ENCODE measurements around the gene CDKAL1. TPM values are rescaled to one million over a fixed set of nuclear protein-coding genes. Genes with fewer than 3 reads are reported as not detected.
"Not testable (repeated sequence)": the region's sequence is repeated elsewhere in the genome, so short reads cannot be mapped to it uniquely, and the experiment has no call there.

Gene CDKAL1
- total and polyA plus RNA-seq, 2 experiments from 2014 or later = 12.2 to 13.7 TPM

GRCh38 chr6:20497216-20498040 lies 36.8 kb upstream of the CDKAL1 start:
- TF ChIP-seq CTCF (IDR thresholded peaks at IDR 0.05; ENCODE audit: low read depth, low read length) = no peak
- no peak overlapping the region for H3K4me3 ChIP-seq

GRCh38 chr6:20498041-20498385 lies 36.2 kb upstream of the CDKAL1 start:
- no peak for TF ChIP-seq CTCF (IDR thresholded peaks at IDR 0.05; ENCODE audit: low read depth, low read length)
- Histone ChIP-seq H3K27ac (no peak overlapping the region), H3K36me3 (no peaks in the 10 kb centered on the region), H3K9me3 (ENCODE audit: low read depth) (no peaks in the 10 kb centered on the region), H3K4me1 (ENCODE audit: low read depth) (no peaks in the 10 kb centered on the region), H3K4me3 (no peak overlapping the region), H3K27me3 (no peaks in the 10 kb centered on the region)
- DNase-seq (ENCODE audit: low read depth in 1 of 2, low spot score in 1 of 2) = no peak

More at GRCh38 chr6:20497216-20498040, 36.8 kb upstream of the CDKAL1 start:
- peak in 1 of 2 donors; percentile 33 for DNase-seq (ENCODE audit: low read depth in 1 of 2, low spot score in 1 of 2)
- H3K27ac ChIP-seq = no peak overlapping the region
- H3K4me1 ChIP-seq (ENCODE audit: low read depth) = no peaks in the 10 kb centered on the region
- no peaks in the 10 kb centered on the region for H3K27me3 ChIP-seq
- no peaks in the 10 kb centered on the region for H3K36me3 ChIP-seq
- no peaks in the 10 kb centered on the region for H3K9me3 ChIP-seq (ENCODE audit: low read depth)

GRCh38 chr6:20509212-20509611 lies 25.0 kb upstream of the CDKAL1 start:
- no peak for DNase-seq (ENCODE audit: low read depth in 1 of 2, low spot score in 1 of 2)

GRCh38 chr6:20511852-20512251 lies 22.4 kb upstream of the CDKAL1 start:
- no peak for DNase-seq (ENCODE audit: low read depth in 1 of 2, low spot score in 1 of 2)
- Histone ChIP-seq H3K4me1 (ENCODE audit: low read depth) (no peaks in the 10 kb centered on the region), H3K27me3 (no peaks in the 10 kb centered on the region), H3K9me3 (ENCODE audit: low read depth) (no peaks in the 10 kb centered on the region), H3K4me3 (no peak overlapping the region), H3K36me3 (no peaks in the 10 kb centered on the region), H3K27ac (no peak overlapping the region)
- TF ChIP-seq CTCF (IDR thresholded peaks at IDR 0.05; ENCODE audit: low read depth, low read length) = no peak

More at GRCh38 chr6:20509212-20509611, 25.0 kb upstream of the CDKAL1 start:
- H3K36me3 ChIP-seq = no peaks in the 10 kb centered on the region
- no peak overlapping the region for H3K4me3 ChIP-seq
- H3K9me3 ChIP-seq (ENCODE audit: low read depth) = no peaks in the 10 kb centered on the region
- TF ChIP-seq CTCF (IDR thresholded peaks at IDR 0.05; ENCODE audit: low read depth, low read length) = no peak
- H3K27ac ChIP-seq = no peak overlapping the region
- H3K4me1 ChIP-seq (ENCODE audit: low read depth) = no peaks in the 10 kb centered on the region
- no peaks in the 10 kb centered on the region for H3K27me3 ChIP-seq

GRCh38 chr6:20525208-20525607 lies 9.0 kb upstream of the CDKAL1 start:
- not testable (repeated sequence) for H3K27ac ChIP-seq; H3K36me3 ChIP-seq; H3K9me3 ChIP-seq (ENCODE audit: low read depth); H3K4me3 ChIP-seq; H3K27me3 ChIP-seq; H3K4me1 ChIP-seq (ENCODE audit: low read depth); DNase-seq (ENCODE audit: low read depth in 1 of 2, low spot score in 1 of 2)

- H3K4me1 ChIP-seq (ENCODE audit: low read depth); H3K4me3 ChIP-seq; H3K36me3 ChIP-seq; H3K27ac ChIP-seq; H3K27me3 ChIP-seq; H3K9me3 ChIP-seq (ENCODE audit: low read depth): not testable (repeated sequence)
- TF ChIP-seq CTCF (IDR thresholded peaks at IDR 0.05; ENCODE audit: low read depth, low read length) = peak; percentile 39
- peak; percentile 57 to 65 for DNase-seq (ENCODE audit: low read depth in 1 of 2, low spot score in 1 of 2)
Observed at GRCh38 chr6:20529086-20529448, 5.2 kb upstream of the CDKAL1 start.

Measured in cardiac muscle cell (in vitro differentiated cells and primary cell).